H9 (cell line): ENCODE results near the gene DLK1. TPM values are rescaled to one million over a fixed set of nuclear protein-coding genes. Genes with fewer than 3 reads are reported as not detected.

Experiments used
- DNase-seq: peaks from one replicate; pipeline ENCODE4 v3.0.0-alpha.2; 2017
- H2AFZ ChIP-seq: one replicate; pipeline ENCODE4 v1.6.1; 2013; ENCODE audit warnings: mild to moderate bottlenecking, low read length, control low read depth, moderate library complexity
- H2AK5ac ChIP-seq: 2 replicates; pipeline ENCODE4 v1.6.1; 2013; ENCODE audit warnings: low read length, control low read depth, mixed read lengths; ENCODE audit not compliant: insufficient read length
- H2BK120ac ChIP-seq: one replicate; pipeline ENCODE4 v1.6.1; 2013; ENCODE audit warnings: low read depth, mild to moderate bottlenecking, low read length, control low read depth, inconsistent platforms; ENCODE audit not compliant: poor library complexity, severe bottlenecking
- H2BK12ac ChIP-seq: 2 replicates; pipeline ENCODE4 v1.6.1; 2013; ENCODE audit warnings: low read length, control low read depth, mixed read lengths, low read depth; ENCODE audit not compliant: insufficient read length
- H2BK15ac ChIP-seq: 2 replicates; pipeline ENCODE4 v1.6.1; 2013; ENCODE audit warnings: low read depth, low read length, control low read depth
- H2BK20ac ChIP-seq: one replicate; pipeline ENCODE4 v1.6.1; 2013; ENCODE audit warnings: low read depth, mild to moderate bottlenecking, low read length, control low read depth, inconsistent platforms; ENCODE audit not compliant: poor library complexity, severe bottlenecking
- H2BK5ac ChIP-seq: 2 replicates; pipeline ENCODE4 v1.6.1; 2013; ENCODE audit warnings: low read length, control low read depth, mixed read lengths; ENCODE audit not compliant: insufficient read length
- H3K14ac ChIP-seq: 2 replicates; pipeline ENCODE4 v1.6.1; 2013; ENCODE audit warnings: low read length, control low read depth; ENCODE audit not compliant: insufficient read depth
- H3K18ac ChIP-seq: 2 replicates; pipeline ENCODE4 v1.6.1; 2013; ENCODE audit warnings: low read depth, mild to moderate bottlenecking, mixed read lengths, low read length, control low read depth; ENCODE audit not compliant: insufficient read length
- H3K23ac ChIP-seq: 2 replicates; pipeline ENCODE4 v1.6.1; 2013; ENCODE audit warnings: low read length, control low read depth, mixed read lengths, low read depth; ENCODE audit not compliant: insufficient read length
- H3K23me2 ChIP-seq: 2 replicates; pipeline ENCODE4 v1.6.1; 2013; ENCODE audit warnings: low read depth, mild to moderate bottlenecking, mixed read lengths, low read length, control low read depth; ENCODE audit not compliant: insufficient read length, poor library complexity, severe bottlenecking
- H3K27ac ChIP-seq: 2 replicates; pipeline ENCODE4 v1.5.1; 2013; ENCODE audit warnings: low read length, control low read depth, mixed read lengths, low read depth; ENCODE audit not compliant: insufficient read length
- H3K27me3 ChIP-seq: 2 replicates; pipeline ENCODE4 v1.6.1; 2013; ENCODE audit warnings: low read length, control low read depth, inconsistent platforms; ENCODE audit not compliant: insufficient read depth
- H3K4ac ChIP-seq: 2 replicates; pipeline ENCODE4 v1.6.1; 2013; ENCODE audit warnings: low read depth, mild to moderate bottlenecking, control low read depth, inconsistent platforms, low read length, moderate library complexity
- H3K4me1 ChIP-seq: 2 replicates; pipeline ENCODE4 v1.6.1; 2013; ENCODE audit warnings: low read length, control low read depth, inconsistent platforms; ENCODE audit not compliant: insufficient read depth
- H3K4me2 ChIP-seq: 2 replicates; pipeline ENCODE4 v1.6.1; 2013; ENCODE audit warnings: low read length, control low read depth, mixed read lengths; ENCODE audit not compliant: insufficient read length, insufficient read depth
- H3K56ac ChIP-seq: 2 replicates; pipeline ENCODE4 v1.6.1; 2013; ENCODE audit warnings: low read depth, mild to moderate bottlenecking, mixed read lengths, low read length, control low read depth; ENCODE audit not compliant: insufficient read length
- H3K79me1 ChIP-seq: 2 replicates; pipeline ENCODE4 v1.6.1; 2013; ENCODE audit warnings: low read depth, mild to moderate bottlenecking, moderate library complexity, low read length, control low read depth, inconsistent platforms; ENCODE audit not compliant: insufficient read depth, poor library complexity, severe bottlenecking
- H3K79me2 ChIP-seq: 2 replicates; pipeline ENCODE4 v1.6.1; 2013; ENCODE audit warnings: low read length, control low read depth, inconsistent platforms; ENCODE audit not compliant: insufficient read depth
- H3K9ac ChIP-seq: 2 replicates; pipeline ENCODE4 v1.6.1; 2013; ENCODE audit warnings: low read length, control low read depth, mixed read lengths; ENCODE audit not compliant: insufficient read length; ENCODE audit errors: extremely low read depth
- H3K9me3 ChIP-seq: one replicate; pipeline ENCODE4 v1.6.1; 2013; ENCODE audit warnings: low read depth, low read length, inconsistent platforms; ENCODE audit not compliant: control insufficient read depth
- H3T11ph ChIP-seq: one replicate; pipeline ENCODE4 v1.6.1; 2013; ENCODE audit warnings: mild to moderate bottlenecking, low read length, control low read depth, inconsistent platforms
- H4K20me1 ChIP-seq: one replicate; pipeline ENCODE4 v1.6.1; 2013; ENCODE audit not compliant: control insufficient read depth, insufficient read length, insufficient read depth
- H4K5ac ChIP-seq: 2 replicates; pipeline ENCODE4 v1.6.1; 2013; ENCODE audit warnings: low read depth, mild to moderate bottlenecking, mixed read lengths, low read length, control low read depth; ENCODE audit not compliant: insufficient read length
- H4K8ac ChIP-seq: replicated peaks from 2 replicates; pipeline ENCODE4 v1.6.1; 2013; ENCODE audit warnings: low read length, control low read depth, mixed read lengths, low read depth; ENCODE audit not compliant: insufficient read length
- H4K91ac ChIP-seq: 2 replicates; pipeline ENCODE4 v1.6.1; 2013; ENCODE audit warnings: low read depth, mild to moderate bottlenecking, moderate library complexity, mixed read lengths, low read length, control low read depth; ENCODE audit not compliant: insufficient read length
- H3K27ac Mint-ChIP-seq, 3 experiments: 2 replicates in 2 of 3; 3 replicates in 1 of 3; pipeline ENCODE4 v1.8.0; 2020 to 2021; ENCODE audit warnings: mixed read lengths in 3 of 3, mild to moderate bottlenecking in 1 of 3, moderate library complexity in 1 of 3
- H3K27me3 Mint-ChIP-seq: 2 replicates; pipeline ENCODE4 v1.8.0; 2021; ENCODE audit warnings: low read depth, mild to moderate bottlenecking, moderate library complexity, mixed read lengths
- H3K36me3 Mint-ChIP-seq, 3 experiments: 2 replicates in 2 of 3; 3 replicates in 1 of 3; pipeline ENCODE4 v1.8.0; 2020 to 2021; ENCODE audit warnings: low read depth in 3 of 3, mixed read lengths in 3 of 3; ENCODE audit not compliant: insufficient read depth in 1 of 3
- H3K4me1 Mint-ChIP-seq, 2 experiments: 2 replicates each; pipeline ENCODE4 v1.8.0; 2020; ENCODE audit warnings: mixed read lengths in 2 of 2
- H3K4me3 Mint-ChIP-seq, 2 experiments: 2 replicates in 1 of 2; 3 replicates in 1 of 2; pipeline ENCODE4 v1.8.0; 2020 to 2021; ENCODE audit warnings: mild to moderate bottlenecking in 2 of 2, mixed read lengths in 2 of 2, moderate library complexity in 1 of 2
- H3K9me3 Mint-ChIP-seq, 2 experiments: 2 replicates in 1 of 2; 3 replicates in 1 of 2; pipeline ENCODE4 v1.8.0; 2020; ENCODE audit warnings: mild to moderate bottlenecking in 2 of 2, mixed read lengths in 2 of 2, moderate library complexity in 1 of 2
- WGBS: extraction: QIAGEN DNeasy Blood & Tissue Kit; methylation state at CpG from one replicate; pipeline ENCODE4 v1.1.7; 2013; ENCODE audit warnings: missing lambda C conversion rate, low lambda C conversion rate, mixed read lengths; ENCODE audit not compliant: insufficient read length; ENCODE audit errors: extremely low coverage; 5-methylcytosine and 5-hydroxymethylcytosine counted together
- total RNA-seq: library from RNA; stranded (reverse); gene quantifications from 2 replicates; pipeline ENCODE4 v1.2.1, GENCODE V29; 2021
- TF ChIP-seq, protein P1 (sequence below): fragments of 200-600 bp; sonication (generic); conservative IDR thresholded peaks from 3 replicates; pipeline ENCODE4 v1.8.0; 2021; ENCODE audit warnings: antibody characterized with exemption, mild to moderate bottlenecking

DLK1 gene
- total RNA-seq, 1 experiment from 2014 or later = 2.8 TPM

DNA sequence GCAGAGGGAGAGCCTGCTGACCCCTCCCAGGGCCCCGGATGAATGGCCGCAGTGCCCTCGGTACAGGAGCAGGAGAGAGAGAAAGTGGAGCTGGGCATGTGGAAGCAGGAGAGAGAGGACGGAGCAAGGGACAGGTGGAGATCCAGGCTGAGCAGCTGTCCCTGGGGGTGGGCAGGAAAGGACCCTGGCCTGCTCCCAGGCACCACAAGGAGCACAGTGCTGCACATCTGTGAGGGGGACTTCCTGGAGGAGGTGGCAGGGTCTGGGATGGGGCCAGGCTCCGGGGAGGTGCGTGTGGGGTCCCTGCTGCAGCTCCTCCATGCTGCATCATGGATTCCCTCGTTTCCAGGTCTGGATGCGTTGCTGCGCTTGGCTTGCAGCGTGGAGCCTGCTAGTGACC lies 13.0 kb upstream of the DLK1 start:
- H2BK120ac ChIP-seq = no peak overlapping the region
- H3T11ph ChIP-seq = no peak overlapping the region
- TF ChIP-seq, protein P1, sequence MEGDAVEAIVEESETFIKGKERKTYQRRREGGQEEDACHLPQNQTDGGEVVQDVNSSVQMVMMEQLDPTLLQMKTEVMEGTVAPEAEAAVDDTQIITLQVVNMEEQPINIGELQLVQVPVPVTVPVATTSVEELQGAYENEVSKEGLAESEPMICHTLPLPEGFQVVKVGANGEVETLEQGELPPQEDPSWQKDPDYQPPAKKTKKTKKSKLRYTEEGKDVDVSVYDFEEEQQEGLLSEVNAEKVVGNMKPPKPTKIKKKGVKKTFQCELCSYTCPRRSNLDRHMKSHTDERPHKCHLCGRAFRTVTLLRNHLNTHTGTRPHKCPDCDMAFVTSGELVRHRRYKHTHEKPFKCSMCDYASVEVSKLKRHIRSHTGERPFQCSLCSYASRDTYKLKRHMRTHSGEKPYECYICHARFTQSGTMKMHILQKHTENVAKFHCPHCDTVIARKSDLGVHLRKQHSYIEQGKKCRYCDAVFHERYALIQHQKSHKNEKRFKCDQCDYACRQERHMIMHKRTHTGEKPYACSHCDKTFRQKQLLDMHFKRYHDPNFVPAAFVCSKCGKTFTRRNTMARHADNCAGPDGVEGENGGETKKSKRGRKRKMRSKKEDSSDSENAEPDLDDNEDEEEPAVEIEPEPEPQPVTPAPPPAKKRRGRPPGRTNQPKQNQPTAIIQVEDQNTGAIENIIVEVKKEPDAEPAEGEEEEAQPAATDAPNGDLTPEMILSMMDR = no peak
- Mint-ChIP-seq H3K27ac (peak overlapping the region in 1 of 3 experiments; percentile 59; a peak in 1 of 7 replicates), H3K4me1 (peaks cover 26 to 39% of the 10 kb centered on the region in 2 experiments), H3K9me3 (no peaks in the 10 kb centered on the region; a peak in 1 of 5 replicates), H3K36me3 (no peaks in the 10 kb centered on the region), H3K4me3 (no peak overlapping the region), H3K27me3 (peaks cover 34% of the 10 kb centered on the region)
- H3K18ac ChIP-seq = no peak overlapping the region
- H3K9ac ChIP-seq = no peak overlapping the region
- H4K8ac ChIP-seq = no peak overlapping the region
- no peak overlapping the region for H2AK5ac ChIP-seq
- no peaks in the 10 kb centered on the region; the same call in 1 of the 2 replicates for H3K27me3 ChIP-seq
- H4K20me1 ChIP-seq = no peaks in the 10 kb centered on the region
- WGBS = no CpG with 5 or more reads among the region's 10 CpGs
- H2BK12ac ChIP-seq = no peak overlapping the region
- no peak overlapping the region for H3K23ac ChIP-seq
- no peak overlapping the region for H2AFZ ChIP-seq
- H4K91ac ChIP-seq = no peak overlapping the region
- H3K4ac ChIP-seq = no peak overlapping the region
- no peak overlapping the region for H2BK5ac ChIP-seq
- no peaks in the 10 kb centered on the region for H3K9me3 ChIP-seq
- no peaks in the 10 kb centered on the region for H3K4me1 ChIP-seq
- no peak overlapping the region for H3K27ac ChIP-seq
- no peaks in the 10 kb centered on the region for H3K79me1 ChIP-seq
- no peak overlapping the region; the same call in 1 of the 2 replicates for H3K14ac ChIP-seq
- no peak overlapping the region for H2BK15ac ChIP-seq
- H2BK20ac ChIP-seq = no peak overlapping the region
- no peak overlapping the region for H3K4me2 ChIP-seq
- H3K23me2 ChIP-seq = peaks cover 2% of the 10 kb centered on the region
- H3K79me2 ChIP-seq = no peaks in the 10 kb centered on the region
- no peak for DNase-seq
- H3K56ac ChIP-seq = no peak overlapping the region
- no peak overlapping the region for H4K5ac ChIP-seq
